HG02798 (cell line): ENCODE data around the gene EIF2A.
A peak's percentile ranks its signal among the peaks of the same experiment; 100 is the strongest.

Experiments
- ATAC-seq: cut with Tn5 transposase; IDR thresholded peaks from one replicate; pipeline ENCODE4 v1.9.1; 2021; ENCODE audit warnings: mild to moderate bottlenecking; ENCODE audit not compliant: unreplicated experiment, poor library complexity

EIF2A gene

GRCh38 chr3:150540991-150541390 lies 5.6 kb upstream of the EIF2A start:
- no peak for ATAC-seq

DNA sequence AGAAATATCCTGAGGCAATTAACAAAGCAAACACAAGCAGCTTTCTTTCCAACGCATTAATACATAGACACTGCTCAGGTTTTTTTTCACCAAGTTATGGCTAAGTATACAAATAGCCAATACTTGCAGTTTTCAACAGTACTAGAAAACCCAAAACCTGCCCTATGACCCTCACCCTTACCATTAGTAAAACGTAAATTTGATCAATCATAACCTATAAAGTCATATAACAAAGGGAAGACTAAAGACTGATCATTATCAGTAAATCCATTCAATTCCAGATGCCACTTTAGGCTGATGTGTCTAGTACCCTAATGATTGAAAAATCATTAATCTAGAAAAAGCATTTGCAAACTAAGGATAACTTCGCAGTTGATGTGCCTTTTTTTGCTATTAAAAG lies 3.5 kb upstream of the EIF2A start:
- no peak for ATAC-seq

DNA sequence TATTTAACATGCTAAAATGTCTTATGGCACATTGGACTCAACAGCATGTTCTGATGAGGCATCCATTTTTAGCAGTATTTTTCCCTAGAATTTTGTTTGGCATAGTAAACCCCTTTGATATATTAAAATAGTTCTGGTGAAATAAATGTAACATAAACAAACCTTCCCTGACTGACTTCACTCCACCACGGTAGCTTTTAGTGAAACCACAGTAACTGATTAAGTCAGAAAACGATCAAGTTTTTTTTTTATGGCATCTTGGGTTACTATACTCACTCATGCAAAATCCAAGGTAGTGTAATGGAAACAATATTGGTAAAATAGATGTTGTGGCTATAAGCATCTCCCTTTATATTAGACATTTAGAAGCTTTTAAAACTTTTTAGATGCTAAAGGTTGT lies 3.1 kb upstream of the EIF2A start:
- ATAC-seq: no peak

DNA sequence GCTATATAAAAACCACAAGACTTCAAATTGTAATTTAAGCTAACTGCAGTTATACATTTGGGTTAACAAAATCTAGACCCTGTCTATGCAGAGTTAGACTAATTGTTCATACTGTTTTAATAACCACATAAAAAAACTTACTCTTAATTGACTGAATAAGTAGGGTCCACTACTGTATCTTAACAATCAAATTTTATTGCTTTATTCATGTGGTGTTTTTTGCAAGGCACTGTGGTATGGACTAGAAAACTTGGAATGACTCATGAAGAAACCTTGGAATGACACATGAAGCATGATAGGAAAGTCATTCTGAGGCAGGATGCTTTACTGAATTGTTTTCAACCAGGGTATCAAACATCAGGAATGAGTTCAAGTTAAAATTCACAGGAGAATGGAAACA lies 2.5 kb upstream of the EIF2A start:
- ATAC-seq: no peak

DNA sequence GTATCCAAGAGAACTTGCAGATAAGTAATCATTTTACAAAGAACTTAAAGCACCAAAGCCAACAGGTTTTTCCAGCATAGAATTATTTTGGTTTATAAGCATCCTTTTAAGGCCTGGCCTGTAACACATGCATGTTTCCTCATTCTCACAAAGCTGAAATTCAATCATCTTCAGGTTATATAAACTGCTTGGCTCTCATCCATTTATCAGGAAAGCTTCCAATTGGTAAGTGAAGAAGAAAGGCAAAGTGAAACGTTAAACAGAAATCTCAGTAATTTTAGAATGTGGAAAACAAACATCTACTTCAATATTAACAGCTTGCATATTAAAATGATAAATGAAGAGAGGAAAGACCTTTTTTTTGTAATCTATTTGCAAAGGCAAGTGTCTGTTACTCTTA lies 1.9 kb upstream of the EIF2A start:
- no peak for ATAC-seq

DNA sequence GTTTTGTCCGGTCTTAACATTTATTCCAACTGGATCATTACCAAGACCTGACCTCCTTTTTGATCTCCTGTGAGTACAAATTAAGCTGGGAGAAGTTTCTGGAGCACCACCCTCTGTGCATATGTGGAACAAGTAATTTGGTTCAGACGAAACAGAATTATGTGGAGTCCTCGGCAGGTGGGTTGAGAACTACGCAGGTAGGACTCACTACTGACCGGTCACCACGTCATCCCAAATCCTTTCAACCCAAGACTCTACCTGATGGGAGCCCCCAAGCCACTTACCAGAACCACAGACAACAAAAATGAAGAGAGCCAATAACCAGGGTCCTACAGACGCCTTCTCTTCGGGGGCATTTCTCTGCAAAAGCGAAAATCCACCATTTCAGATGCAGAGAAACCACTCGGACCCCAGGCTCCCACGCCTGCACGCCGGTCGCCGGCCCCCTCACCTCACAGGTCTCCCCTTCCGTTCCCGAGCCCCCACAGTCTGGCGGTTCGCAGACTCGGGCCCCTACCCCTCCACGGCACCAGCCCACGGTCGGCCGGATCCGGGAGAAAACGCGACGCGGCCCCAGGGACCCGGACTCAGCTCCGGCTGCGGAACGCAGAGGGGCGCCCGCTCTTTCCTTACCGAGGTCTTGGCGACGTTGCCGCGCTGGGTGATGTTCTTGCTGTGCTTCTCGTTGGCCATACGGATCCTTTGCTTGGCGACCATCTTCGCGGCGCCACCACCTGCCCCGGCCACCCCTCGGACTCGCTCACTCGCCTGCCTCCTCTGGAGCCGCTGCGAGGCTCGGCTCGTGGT lies 965 bp upstream of the EIF2A start:
- ATAC-seq: no peak

- ATAC-seq: no peak
Observed at GRCh38 chr3:150547045-150547741, 606 bp downstream of the EIF2A start.

DNA sequence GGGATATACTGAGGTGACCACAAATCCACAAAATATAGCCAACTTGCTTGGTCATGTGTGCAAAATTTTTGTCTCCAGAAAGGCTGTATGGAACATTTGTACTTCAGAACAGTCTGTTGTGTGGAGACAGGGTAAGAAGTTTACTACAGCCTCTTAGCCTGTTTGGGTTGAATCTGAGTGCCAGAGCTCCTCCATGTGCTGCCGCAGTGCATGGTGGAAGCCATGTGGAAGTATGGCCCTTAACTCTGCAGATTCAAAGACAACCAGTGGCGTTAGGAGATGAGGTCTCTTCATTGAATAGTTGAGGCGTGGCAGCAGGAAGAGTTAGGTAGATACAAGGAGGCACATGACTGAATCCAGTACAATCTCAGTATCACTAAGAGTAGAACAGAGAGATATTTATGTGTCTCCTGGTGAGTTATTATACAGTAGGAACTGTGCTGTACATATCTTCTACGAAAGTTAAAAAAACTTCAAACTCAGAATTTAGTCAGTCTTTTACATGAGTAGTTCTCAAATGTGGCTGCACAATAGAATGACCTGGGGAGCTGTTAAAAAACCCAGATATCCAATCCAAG lies 9.4 kb downstream of the EIF2A start:
- no peak for ATAC-seq

GRCh38 chr3:150556792-150557191 lies 10.2 kb downstream of the EIF2A start:
- ATAC-seq: no peak

GRCh38 chr3:150557725-150558124 lies 11.1 kb downstream of the EIF2A start:
- no peak for ATAC-seq

DNA sequence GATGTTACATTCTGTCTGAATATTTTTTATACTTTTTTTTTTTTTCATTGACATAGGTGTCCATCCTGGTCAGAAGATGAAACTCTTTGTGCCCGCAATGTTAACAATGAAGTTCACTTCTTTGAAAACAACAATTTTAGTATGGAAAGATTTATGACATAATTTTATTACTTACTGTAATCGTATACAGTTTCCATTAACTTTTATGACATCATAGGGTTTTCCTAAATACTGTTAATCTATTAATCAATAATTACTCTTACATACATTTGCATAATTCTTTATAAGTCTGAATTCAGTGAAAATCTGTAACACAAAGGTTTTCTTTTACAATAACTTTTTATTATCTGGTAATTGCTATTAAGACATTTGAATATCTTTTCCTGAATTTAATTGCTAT lies 17.7 kb downstream of the EIF2A start:
- ATAC-seq: no peak

DNA sequence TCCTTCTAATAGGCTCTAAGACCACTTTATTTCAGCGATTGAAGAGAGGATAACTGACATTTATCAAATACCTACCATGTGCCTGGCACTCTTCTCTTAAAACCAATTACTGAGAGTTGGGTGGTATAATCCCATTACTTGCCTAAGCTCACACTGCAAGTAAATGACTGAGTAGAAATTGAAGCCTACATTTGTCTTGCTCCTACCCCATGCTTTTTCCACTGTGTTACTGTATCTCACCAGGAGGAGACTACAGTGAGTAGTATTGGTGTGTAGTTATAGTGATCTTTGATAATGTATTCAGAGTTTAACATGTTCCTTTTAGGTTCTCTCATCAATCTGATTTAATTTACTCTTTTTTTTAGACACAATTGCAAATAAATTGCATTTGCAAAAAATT lies 20.7 kb downstream of the EIF2A start:
- no peak for ATAC-seq

DNA sequence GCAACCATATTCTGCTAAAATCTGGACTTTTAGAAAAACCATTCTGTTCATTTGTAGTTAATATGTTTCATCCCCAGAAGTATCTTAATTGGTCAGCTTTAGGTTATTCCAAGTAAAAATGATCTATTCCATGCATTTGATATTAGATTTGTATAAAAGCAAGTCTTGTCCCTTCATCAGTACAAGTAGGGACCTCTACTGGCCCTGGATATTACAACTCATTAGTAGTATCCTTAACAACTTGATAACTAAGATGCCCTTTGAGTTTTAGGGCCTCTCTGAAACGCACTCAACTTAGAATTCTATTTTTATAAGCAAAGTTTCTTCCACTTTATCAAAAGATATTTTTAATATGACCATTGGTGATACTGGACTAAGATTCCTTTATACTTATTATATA lies 31.3 kb downstream of the EIF2A start:
- ATAC-seq: no peak

DNA sequence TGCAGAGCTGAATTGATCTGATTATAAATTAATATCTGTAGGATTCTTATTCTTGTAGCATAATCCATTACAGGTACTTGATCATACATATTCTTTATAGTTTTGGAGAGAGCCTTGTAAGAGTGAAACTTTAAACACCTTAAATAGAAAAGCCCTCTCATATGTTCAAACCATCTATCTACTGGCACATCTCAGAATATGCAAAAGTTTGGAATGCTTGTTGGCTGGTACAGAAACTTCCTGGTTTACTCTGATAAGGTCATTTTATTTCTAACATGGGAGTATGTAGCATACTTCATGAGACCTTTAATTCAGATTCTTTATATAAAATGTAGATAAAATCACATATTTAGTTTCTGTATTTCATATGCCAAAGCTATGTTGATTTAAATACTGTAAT lies 34.6 kb downstream of the EIF2A start:
- ATAC-seq: no peak

GRCh38 chr3:150582620-150583019 lies 36.0 kb downstream of the EIF2A start:
- ATAC-seq: peak; percentile 84

GRCh38 chr3:150583028-150583427 lies 36.4 kb downstream of the EIF2A start:
- peak; percentile 51 for ATAC-seq

- no peak for ATAC-seq
Observed at GRCh38 chr3:150588027-150588830, 41.6 kb downstream of the EIF2A start.

DNA sequence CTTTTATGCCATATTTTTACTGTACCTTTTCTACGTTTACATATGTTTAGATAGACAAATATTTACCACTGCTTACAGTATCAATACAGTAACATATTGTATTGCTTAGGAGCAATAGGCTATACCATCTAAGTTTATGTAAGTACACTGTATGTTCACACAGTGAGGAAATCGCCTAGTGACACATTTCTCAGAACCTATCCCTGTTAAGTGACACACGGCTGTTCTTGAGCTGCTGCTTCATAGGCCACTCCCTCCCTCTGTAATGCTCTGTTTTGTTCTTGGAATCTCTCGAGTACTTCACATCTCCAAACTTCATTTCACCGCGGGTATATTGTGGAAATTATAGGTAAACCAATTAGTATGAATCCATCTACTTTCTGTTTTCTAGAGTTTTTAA lies 43.2 kb downstream of the EIF2A start:
- no peak for ATAC-seq

- ATAC-seq: no peak
Observed at GRCh38 chr3:150594150-150594549, 47.6 kb downstream of the EIF2A start.

- ATAC-seq: no peak
Observed at GRCh38 chr3:150597646-150598045, 51.1 kb downstream of the EIF2A start.
